NCI-H128 (cell line): Measurements from ENCODE around the gene SLC26A11.

Source experiments
- DNase-seq: peaks from one replicate; lab custom pipeline; 2025; ENCODE audit not compliant: unreplicated experiment; lab: John Stamatoyannopoulos, UW

SLC26A11 gene

GRCh38 chr17:80217703-80218362 lies 2.4 kb upstream of the SLC26A11 start:
- DNase-seq, result no peak

GRCh38 chr17:80218391-80218790 lies 1.8 kb upstream of the SLC26A11 start:
- DNase-seq, result no peak

- DNase-seq, result peak; percentile 48
Measured at GRCh38 chr17:80219013-80219762, 1.0 kb upstream of the SLC26A11 start.

GRCh38 chr17:80219763-80220053 lies 519 bp upstream of the SLC26A11 start:
- DNase-seq, result no peak

- DNase-seq, result no peak
Measured at GRCh38 chr17:80220736-80221215, 549 bp downstream of the SLC26A11 start.

- DNase-seq, result no peak
Measured at GRCh38 chr17:80221351-80222105, 1.3 kb downstream of the SLC26A11 start.

- no peak for DNase-seq
Measured at GRCh38 chr17:80222376-80223141, 2.3 kb downstream of the SLC26A11 start.

GRCh38 chr17:80223142-80223815 lies 3.1 kb downstream of the SLC26A11 start:
- DNase-seq, result no peak

- DNase-seq, result no peak
Measured at GRCh38 chr17:80223838-80224497, 3.7 kb downstream of the SLC26A11 start.

- no peak for DNase-seq
Measured at GRCh38 chr17:80224683-80225082, 4.5 kb downstream of the SLC26A11 start.

GRCh38 chr17:80225230-80225629 lies 5.0 kb downstream of the SLC26A11 start:
- no peak for DNase-seq

- no peak for DNase-seq
Measured at GRCh38 chr17:80227156-80227555, 6.9 kb downstream of the SLC26A11 start.

GRCh38 chr17:80227666-80228065 lies 7.4 kb downstream of the SLC26A11 start:
- no peak for DNase-seq

- DNase-seq, result no peak
Measured at GRCh38 chr17:80228477-80228876, 8.2 kb downstream of the SLC26A11 start.

GRCh38 chr17:80229011-80229410 lies 8.8 kb downstream of the SLC26A11 start:
- DNase-seq, result no peak

GRCh38 chr17:80232438-80232837 lies 12.2 kb downstream of the SLC26A11 start:
- no peak for DNase-seq

GRCh38 chr17:80233202-80233601 lies 13.0 kb downstream of the SLC26A11 start:
- DNase-seq, result no peak

GRCh38 chr17:80236911-80237310 lies 16.7 kb downstream of the SLC26A11 start:
- no peak for DNase-seq

GRCh38 chr17:80237386-80237785 lies 17.2 kb downstream of the SLC26A11 start:
- DNase-seq, result no peak

GRCh38 chr17:80242505-80242904 lies 22.3 kb downstream of the SLC26A11 start:
- no peak for DNase-seq
